ENCODE measurements around the gene GLRA2. TPM values are rescaled to one million over a fixed set of nuclear protein-coding genes. Genes with fewer than 3 reads are reported as not detected.

Gene GLRA2
- total RNA-seq = not detected
- long read RNA-seq = 0 reads

GRCh38 chrX:14529290-14529989 is at the start of gene GLRA2:
Gene GLRA2 (plus strand): TSS chrX:14529536. CDS start chrX:14530058, 522 bp downstream.
- DNase-seq (ENCODE audit: low spot score) = no peak
- intact Hi-C loops (cut with DNase I) = loop anchor here (10.0 kb wide), 1 partner anchor 435 kb away; no protein-coding TSS in a partner anchor

- DNase-seq (ENCODE audit: low spot score) = no peak
Observed at GRCh38 chrX:14489437-14489836, 39.9 kb upstream of the GLRA2 start.

GRCh38 chrX:14491689-14492088 is 37.6 kb upstream of the GLRA2 start:
- intact Hi-C loops (cut with DNase I) = no loop called here
- no peak for DNase-seq (ENCODE audit: low spot score)

More at GRCh38 chrX:14489437-14489836, 39.9 kb upstream of the GLRA2 start:
- intact Hi-C loops (cut with DNase I) = no loop called here

- intact Hi-C loops (cut with DNase I) = no loop called here
Observed at GRCh38 chrX:14496674-14497073, 32.7 kb upstream of the GLRA2 start.

GRCh38 chrX:14497184-14497666 is 32.1 kb upstream of the GLRA2 start:
- no peak for DNase-seq (ENCODE audit: low spot score)
- intact Hi-C loops (cut with DNase I) = no loop called here

More at GRCh38 chrX:14496674-14497073, 32.7 kb upstream of the GLRA2 start:
- DNase-seq (ENCODE audit: low spot score) = no peak

GRCh38 chrX:14501327-14501726 is 28.0 kb upstream of the GLRA2 start:
- no peak for DNase-seq (ENCODE audit: low spot score)
- intact Hi-C loops (cut with DNase I) = no loop called here

- intact Hi-C loops (cut with DNase I) = no loop called here
- DNase-seq (ENCODE audit: low spot score) = no peak
Observed at GRCh38 chrX:14504960-14505538, 24.3 kb upstream of the GLRA2 start.

GRCh38 chrX:14505648-14506047 is 23.7 kb upstream of the GLRA2 start:
- DNase-seq (ENCODE audit: low spot score) = no peak

GRCh38 chrX:14506866-14507265 is 22.5 kb upstream of the GLRA2 start:
- intact Hi-C loops (cut with DNase I) = no loop called here
- no peak for DNase-seq (ENCODE audit: low spot score)

More at GRCh38 chrX:14505648-14506047, 23.7 kb upstream of the GLRA2 start:
- intact Hi-C loops (cut with DNase I) = no loop called here

GRCh38 chrX:14508025-14508690 is 21.2 kb upstream of the GLRA2 start:
- no peak for DNase-seq (ENCODE audit: low spot score)
- intact Hi-C loops (cut with DNase I) = no loop called here

- intact Hi-C loops (cut with DNase I) = no loop called here
- no peak for DNase-seq (ENCODE audit: low spot score)
Observed at GRCh38 chrX:14509325-14510057, 19.8 kb upstream of the GLRA2 start.

GRCh38 chrX:14528629-14529289 is 577 bp upstream of the GLRA2 start:
- no peak for DNase-seq (ENCODE audit: low spot score)
- intact Hi-C loops (cut with DNase I) = loop anchor here (10.0 kb wide), 1 partner anchor 434 kb away; no protein-coding TSS in a partner anchor

GRCh38 chrX:14533867-14534266 is 4.5 kb downstream of the GLRA2 start:
- intact Hi-C loops (cut with DNase I) = no loop called here
- no peak for DNase-seq (ENCODE audit: low spot score)

GRCh38 chrX:14546190-14546589 is 16.9 kb downstream of the GLRA2 start:
- intact Hi-C loops (cut with DNase I) = no loop called here
- no peak for DNase-seq (ENCODE audit: low spot score)

- no peak for DNase-seq (ENCODE audit: low spot score)
- intact Hi-C loops (cut with DNase I) = no loop called here
Observed at GRCh38 chrX:14554131-14554715, 24.9 kb downstream of the GLRA2 start.

GRCh38 chrX:14564058-14564457 is 34.7 kb downstream of the GLRA2 start:
- no peak for DNase-seq (ENCODE audit: low spot score)
- intact Hi-C loops (cut with DNase I) = no loop called here

- intact Hi-C loops (cut with DNase I) = no loop called here
- DNase-seq (ENCODE audit: low spot score) = no peak
Observed at GRCh38 chrX:14573161-14573560, 43.8 kb downstream of the GLRA2 start.

GRCh38 chrX:14581081-14581480 is 51.7 kb downstream of the GLRA2 start:
- intact Hi-C loops (cut with DNase I) = no loop called here

GRCh38 chrX:14584548-14584947 is 55.2 kb downstream of the GLRA2 start:
- intact Hi-C loops (cut with DNase I) = no loop called here
- DNase-seq (ENCODE audit: low spot score) = no peak

More at GRCh38 chrX:14581081-14581480, 51.7 kb downstream of the GLRA2 start:
- DNase-seq (ENCODE audit: low spot score) = no peak

Measured in cardiac septum (tissue), 1 donor.